Thyroid gland (tissue), 4 donors: ENCODE data around the gene MARCOL. TPM values are rescaled to one million over a fixed set of nuclear protein-coding genes. Genes with fewer than 3 reads are reported as not detected.

Source experiments
- DNase-seq, 2 donors: peaks; one replicate each; pipeline ENCODE4 v3.0.0-alpha.2; 2019
- H3K27ac ChIP-seq, 3 donors: fragments of 200-600 bp; sonication (generic); 1 replicate in 2 of 3; 2 replicates in 1 of 3; pipeline ENCODE4 v1.5.1; 2016 to 2019; ENCODE audit warnings: mild to moderate bottlenecking in 1 of 3, moderate library complexity in 1 of 3
- H3K27me3 ChIP-seq: fragments of 200-600 bp; sonication (generic); one replicate; pipeline ENCODE4 v1.5.1; 2019
- H3K36me3 ChIP-seq, 2 donors: fragments of 200-600 bp; sonication (generic); one replicate each; pipeline ENCODE4 v1.5.1; 2016 to 2019
- H3K4me1 ChIP-seq, 2 donors: fragments of 200-600 bp; sonication (generic); one replicate each; pipeline ENCODE4 v1.5.1; 2017 to 2019
- H3K4me3 ChIP-seq, 3 donors: fragments of 200-600 bp; sonication (generic); replicated peaks in 1 of 3; 1 replicate in 2 of 3; 2 replicates in 1 of 3; pipeline ENCODE4 v1.5.1; 2016; ENCODE audit warnings: mild to moderate bottlenecking in 1 of 3
- H3K9me3 ChIP-seq: fragments of 200-600 bp; sonication (generic); one replicate; pipeline ENCODE4 v1.5.1; 2017
- CTCF ChIP-seq, 6 experiments: fragments of 200-600 bp in 3 of 6; fragments of 450-650 bp in 3 of 6; sonication (generic) in 3 of 6; IDR thresholded peaks; one replicate each; pipeline ENCODE4 v1.5.1; 2016 to 2019; ENCODE audit warnings: antibody characterized with exemption in 6 of 6, mild to moderate bottlenecking in 2 of 6, inconsistent platforms in 1 of 6, moderate library complexity in 1 of 6
- POLR2A ChIP-seq, 2 donors: fragments of 450-650 bp; IDR thresholded peaks; one replicate each; pipeline ENCODE4 v1.6.1; 2017; ENCODE audit warnings: antibody characterized with exemption in 2 of 2, mild to moderate bottlenecking in 2 of 2, moderate library complexity in 1 of 2
- WGBS, 2 donors: methylation state at CpG; one replicate each; pipeline ENCODE4 v1.1.5; 2017; 5-methylcytosine and 5-hydroxymethylcytosine counted together
- intact Hi-C: fragments of 100-400 bp; cut with DNase I; formaldehyde crosslinking; loops from one replicate; pipeline ENCODE4 v1.15.1; 2023
- total RNA-seq, 4 donors: library from RNA; depleted of rRNA; stranded (reverse); fragments of >200 nt; gene quantifications; one replicate each; pipeline ENCODE4 v1.2.3, GENCODE V29; 2016

Gene MARCOL
- total RNA-seq, 4 donors from 2014 or later: not detected

GRCh38 chr5:148229840-148230239 lies 8.5 kb upstream of the MARCOL start:
- DNase-seq: no peak
- H3K4me1 ChIP-seq: no peaks in the 10 kb centered on the region
- no peaks in the 10 kb centered on the region for H3K36me3 ChIP-seq
- intact Hi-C loops: no loop called here
- H3K27ac ChIP-seq: no peak overlapping the region
- H3K9me3 ChIP-seq: no peaks in the 10 kb centered on the region
- H3K27me3 ChIP-seq: no peaks in the 10 kb centered on the region
- no peak overlapping the region for H3K4me3 ChIP-seq
- no peak for TF ChIP-seq POLR2A (IDR thresholded peaks at IDR 0.05)
- no peak for TF ChIP-seq CTCF (IDR thresholded peaks at IDR 0.05)

DNA sequence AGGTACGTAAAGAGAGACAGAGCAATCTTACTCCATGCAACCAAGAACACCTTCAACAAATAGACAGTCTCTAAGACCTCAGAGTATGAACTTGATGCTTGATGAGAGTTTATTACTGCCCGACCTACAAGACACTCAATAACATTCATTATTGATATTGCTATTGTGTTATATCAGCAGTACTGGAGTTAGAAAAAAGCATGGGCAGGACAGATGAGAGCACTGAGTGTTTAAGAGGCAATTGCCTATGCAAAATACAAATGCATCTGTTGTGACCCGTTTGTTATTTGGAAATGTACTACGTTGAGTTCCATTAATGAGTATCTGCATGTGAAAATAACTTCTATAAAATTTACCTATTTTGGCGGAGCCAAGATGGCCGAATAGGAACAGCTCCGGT lies 8.1 kb upstream of the MARCOL start:
- no peak overlapping the region for H3K4me3 ChIP-seq
- no peaks in the 10 kb centered on the region for H3K9me3 ChIP-seq
- no peaks in the 10 kb centered on the region for H3K27me3 ChIP-seq
- H3K4me1 ChIP-seq: no peaks in the 10 kb centered on the region
- no peaks in the 10 kb centered on the region for H3K36me3 ChIP-seq
- 94% methylated on average over 7 of the region's 7 CpGs for WGBS, 2 donors
- H3K27ac ChIP-seq: no peak overlapping the region
- no peak for DNase-seq
- TF ChIP-seq POLR2A (IDR thresholded peaks at IDR 0.05) (no peak), CTCF (IDR thresholded peaks at IDR 0.05) (no peak)
- intact Hi-C loops: no loop called here

DNA sequence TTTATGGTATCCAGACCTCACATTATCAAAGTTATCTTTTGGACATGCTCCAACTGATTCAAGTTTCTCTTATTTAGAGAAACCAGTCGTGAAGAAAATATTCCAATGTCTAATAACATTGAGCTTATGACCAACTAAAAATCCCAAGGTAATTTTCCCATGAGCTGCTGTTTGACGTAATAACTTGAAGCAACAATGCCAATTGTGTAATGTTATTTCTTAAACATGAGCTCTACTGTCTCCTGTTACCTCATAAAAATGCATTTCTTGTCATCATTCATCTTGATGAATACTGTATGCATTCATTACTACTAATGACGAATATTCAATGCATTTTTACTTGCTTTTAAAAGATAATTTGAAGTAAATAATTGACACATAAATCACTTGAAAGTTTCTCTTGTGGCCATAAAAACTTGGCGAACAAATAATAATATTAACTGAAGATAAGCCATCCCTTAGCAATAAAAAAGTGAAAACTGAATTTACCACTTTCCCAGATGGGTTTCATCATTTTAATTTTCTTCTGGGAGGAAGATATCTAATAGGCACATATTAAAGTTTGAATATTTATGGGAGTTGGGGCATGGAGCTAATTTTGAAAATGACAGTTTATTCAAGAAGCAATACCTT lies 424 bp upstream of the MARCOL start:
- TF ChIP-seq CTCF (IDR thresholded peaks at IDR 0.05): no peak
- no peak for TF ChIP-seq POLR2A (IDR thresholded peaks at IDR 0.05)
- H3K4me1 ChIP-seq: no peaks in the 10 kb centered on the region
- H3K36me3 ChIP-seq: no peaks in the 10 kb centered on the region
- no peaks in the 10 kb centered on the region for H3K9me3 ChIP-seq
- no peaks in the 10 kb centered on the region for H3K27me3 ChIP-seq
- intact Hi-C loops: no loop called here
- H3K4me3 ChIP-seq: no peak overlapping the region
- no peak overlapping the region for H3K27ac ChIP-seq
- WGBS, 2 donors: 58 to 66% methylated on average over 4 of the region's 4 CpGs
- no peak for DNase-seq

DNA sequence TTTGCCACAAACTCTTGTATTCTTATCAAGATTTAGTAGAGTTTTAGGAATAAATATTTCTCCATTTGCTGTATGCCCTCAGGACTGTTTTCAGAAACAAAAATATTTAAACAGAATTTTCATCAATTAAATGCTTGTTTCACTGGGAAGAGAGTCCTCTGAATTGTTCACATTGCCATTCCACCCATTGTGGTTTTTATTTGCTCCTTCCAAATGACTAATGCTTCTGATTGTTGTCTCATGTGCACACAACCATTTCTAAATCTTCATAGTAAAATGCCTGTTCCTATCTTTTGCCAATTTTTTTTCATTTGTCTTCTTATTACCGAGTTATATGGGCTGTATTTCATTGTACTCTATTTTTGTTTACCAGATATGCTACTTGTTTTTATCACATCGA lies 10.6 kb downstream of the MARCOL start:
- Histone ChIP-seq H3K36me3 (no peaks in the 10 kb centered on the region), H3K4me1 (no peaks in the 10 kb centered on the region), H3K27ac (no peak overlapping the region), H3K27me3 (no peaks in the 10 kb centered on the region), H3K4me3 (no peak overlapping the region), H3K9me3 (no peaks in the 10 kb centered on the region)
- TF ChIP-seq POLR2A (IDR thresholded peaks at IDR 0.05): no peak
- TF ChIP-seq CTCF (IDR thresholded peaks at IDR 0.05): no peak
- 90 to 93% methylated on average over 2 of the region's 2 CpGs for WGBS, 2 donors
- intact Hi-C loops: no loop called here
- no peak for DNase-seq

- Histone ChIP-seq H3K27me3 (no peaks in the 10 kb centered on the region), H3K27ac (no peak overlapping the region), H3K4me1 (no peaks in the 10 kb centered on the region), H3K4me3 (no peak overlapping the region), H3K9me3 (no peaks in the 10 kb centered on the region), H3K36me3 (no peaks in the 10 kb centered on the region)
- intact Hi-C loops: no loop called here
- no peak for DNase-seq
- TF ChIP-seq CTCF (IDR thresholded peaks at IDR 0.05) (no peak), POLR2A (IDR thresholded peaks at IDR 0.05) (no peak)
These were observed 17.1 kb downstream of the MARCOL start for GRCh38 chr5:148255456-148255855.
